Lung microvascular endothelial cell (primary cell): ENCODE results near the gene SEL1L3. TPM values are rescaled to one million over a fixed set of nuclear protein-coding genes. Genes with fewer than 3 reads are reported as not detected.
A peak's percentile ranks its signal among the peaks of the same experiment; 100 is the strongest.

Experiments used
- DNase-seq, 2 donors: peaks; one replicate each; pipeline versions ENCODE4 v3.0.0 to v3.0.0-alpha.2; 2010; ENCODE audit warnings: low read depth in 2 of 2
- total RNA-seq: library from RNA; depleted of rRNA; stranded (reverse); fragments of >200 nt; gene quantifications from 2 replicates; pipeline ENCODE4 v1.2.1, GENCODE V29; 2014

Gene SEL1L3
- total RNA-seq, 1 donor from 2014 or later: 34.9 TPM

GRCh38 chr4:25795091-25795490 lies 67.7 kb downstream of the SEL1L3 start:
- no peak for DNase-seq

DNA sequence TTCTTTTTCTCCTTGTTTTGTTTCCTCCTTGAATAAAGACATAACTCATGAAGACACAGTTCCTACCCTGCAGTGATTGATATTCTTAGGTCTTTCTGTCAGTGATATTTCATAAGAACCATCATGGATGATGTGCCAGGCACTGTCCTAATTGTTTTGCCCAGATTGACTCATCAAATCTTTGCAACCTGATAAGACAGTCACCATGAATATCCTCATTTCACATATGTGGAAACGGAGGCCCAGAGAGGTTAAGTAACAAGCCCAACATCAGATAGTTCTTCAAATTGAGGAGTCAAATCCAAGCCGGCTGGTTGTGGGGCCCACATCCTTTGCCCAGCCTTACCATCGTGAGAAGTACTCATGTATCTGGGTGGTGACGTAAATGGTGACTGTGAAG lies 69.9 kb downstream of the SEL1L3 start:
- DNase-seq: no peak

DNA sequence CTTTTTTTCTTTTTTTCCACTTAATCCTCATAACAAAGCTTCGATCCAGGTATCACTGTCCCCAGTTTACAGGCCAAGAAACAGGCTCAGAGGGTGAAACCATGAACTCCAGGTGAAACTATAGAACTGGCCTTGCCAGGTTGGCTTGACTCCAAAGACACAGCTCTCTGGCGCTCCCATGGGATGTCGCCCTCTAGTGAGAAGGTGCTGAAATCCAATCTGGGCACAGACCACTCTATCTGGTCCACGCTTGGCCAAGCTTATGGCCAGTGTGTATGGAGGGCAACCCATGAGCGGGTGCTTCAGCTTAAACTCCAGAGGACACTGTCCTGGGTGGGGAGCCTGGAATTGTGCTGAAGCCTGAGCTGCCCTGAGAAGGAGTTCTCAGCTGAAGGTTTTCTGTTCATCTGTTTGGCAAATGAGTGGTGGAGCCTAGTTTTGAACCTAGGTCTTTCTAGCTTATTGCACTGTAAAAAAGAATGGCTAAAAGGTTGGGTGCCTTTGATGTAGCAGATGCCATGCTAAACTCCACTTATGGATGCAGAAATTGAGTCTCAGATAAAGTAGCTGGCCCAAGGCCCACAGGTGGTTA lies 70.5 kb downstream of the SEL1L3 start:
- DNase-seq: peak; percentile 37 to 67

GRCh38 chr4:25790024-25790423 lies 72.8 kb downstream of the SEL1L3 start:
- no peak for DNase-seq

DNA sequence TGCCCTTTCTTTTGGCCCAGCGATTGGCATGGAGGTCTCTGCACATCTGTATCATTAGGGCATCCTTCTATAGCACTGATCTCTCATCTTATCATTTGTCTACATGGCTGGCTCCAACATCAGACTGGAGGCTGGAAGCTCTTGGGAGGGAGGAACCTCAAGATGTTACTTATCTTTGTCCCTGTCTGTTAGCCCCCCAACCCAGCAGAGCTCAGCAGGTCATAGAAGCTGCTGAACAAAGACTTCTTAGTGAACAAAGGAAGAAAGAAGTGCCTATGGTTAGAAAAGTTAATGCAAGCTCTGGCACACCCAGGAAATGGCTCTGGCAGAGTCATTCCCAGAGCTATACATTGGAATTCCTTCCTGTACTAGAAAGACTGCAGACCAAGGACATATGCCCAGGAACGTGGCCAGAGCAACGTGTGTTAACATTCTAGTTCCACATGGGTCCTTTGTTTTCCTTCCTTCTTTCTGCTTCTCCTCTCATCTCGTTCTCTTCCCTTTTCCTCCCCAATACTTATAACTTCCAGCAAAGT lies 74.0 kb downstream of the SEL1L3 start:
- DNase-seq: no peak

- no peak for DNase-seq
Observed at GRCh38 chr4:25786497-25787065, 76.2 kb downstream of the SEL1L3 start.

GRCh38 chr4:25783943-25784342 lies 78.8 kb downstream of the SEL1L3 start:
- DNase-seq: no peak

DNA sequence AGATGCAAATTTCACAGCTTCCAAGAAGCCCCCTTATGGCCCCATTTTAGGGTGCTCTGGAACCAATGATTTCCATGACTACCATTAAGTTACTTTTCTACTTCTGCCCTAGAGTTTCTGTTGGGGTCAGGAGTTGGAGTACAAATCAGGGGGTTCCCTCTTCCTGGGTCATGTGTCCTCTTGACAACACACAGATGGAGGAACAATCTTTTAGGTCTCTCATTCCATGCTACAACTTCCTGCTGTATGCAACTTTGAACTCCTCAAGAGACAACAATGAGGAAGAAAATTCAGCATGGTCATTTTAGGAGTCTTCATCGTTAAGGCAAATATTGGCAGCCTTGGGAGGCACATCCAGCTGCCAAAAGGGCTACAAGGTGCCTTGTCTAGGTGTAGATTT lies 79.7 kb downstream of the SEL1L3 start:
- DNase-seq: no peak

GRCh38 chr4:25782482-25782881 lies 80.3 kb downstream of the SEL1L3 start:
- no peak for DNase-seq

DNA sequence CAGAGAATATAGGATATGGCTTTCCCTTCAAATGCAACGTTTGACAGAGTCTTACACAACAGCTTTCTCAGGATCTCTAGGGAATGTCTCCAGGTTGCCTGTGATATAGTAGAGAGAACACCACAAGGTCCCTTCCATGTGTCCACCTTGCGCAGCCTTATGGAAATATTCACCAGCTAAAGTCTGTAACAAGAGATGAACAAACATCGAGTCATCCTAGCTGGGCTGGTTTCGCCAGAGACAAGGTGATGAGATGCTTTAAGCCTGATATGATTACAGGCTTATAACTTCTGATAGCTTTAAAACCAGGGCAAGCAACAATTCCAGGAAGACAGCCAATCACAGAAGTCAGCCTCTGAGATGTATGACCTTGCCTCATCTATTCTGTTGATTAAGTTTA lies 83.8 kb downstream of the SEL1L3 start:
- DNase-seq: no peak

DNA sequence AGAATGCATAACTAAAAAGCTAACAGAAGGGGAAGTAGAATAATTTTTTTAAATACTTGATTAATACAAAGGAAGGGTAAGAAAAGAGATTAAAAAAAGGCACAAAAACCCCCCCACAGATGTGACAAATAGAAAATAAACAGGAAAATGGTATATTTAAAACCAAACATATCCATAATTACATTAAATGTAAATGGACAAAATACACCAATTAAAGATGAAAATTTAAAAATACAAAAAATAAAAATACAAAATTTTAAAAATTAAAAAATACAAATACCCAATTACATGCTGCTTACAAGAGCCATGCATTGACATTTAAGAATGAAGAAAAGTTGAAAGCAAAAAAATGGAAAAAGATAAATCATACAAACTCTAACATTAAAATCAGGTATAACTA lies 86.0 kb downstream of the SEL1L3 start:
- no peak for DNase-seq

DNA sequence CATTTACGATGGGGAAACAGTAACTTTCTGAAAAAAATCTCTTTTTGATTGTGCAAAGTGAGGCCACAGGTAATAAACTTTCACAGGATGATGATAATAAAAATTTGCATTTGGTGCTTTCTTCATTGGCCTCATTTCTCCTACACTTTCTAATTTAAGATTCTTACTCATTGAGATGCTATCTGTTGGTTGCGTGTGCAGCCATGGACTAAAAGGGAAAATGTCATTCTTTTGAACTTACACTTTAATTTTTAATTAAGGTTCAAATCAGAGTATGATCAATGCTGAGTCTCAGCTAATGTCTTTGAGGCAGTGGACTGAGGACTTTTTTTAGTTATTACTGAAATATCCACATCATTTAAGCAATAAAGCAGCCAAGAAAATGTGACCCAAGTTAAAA lies 87.6 kb downstream of the SEL1L3 start:
- DNase-seq: no peak

DNA sequence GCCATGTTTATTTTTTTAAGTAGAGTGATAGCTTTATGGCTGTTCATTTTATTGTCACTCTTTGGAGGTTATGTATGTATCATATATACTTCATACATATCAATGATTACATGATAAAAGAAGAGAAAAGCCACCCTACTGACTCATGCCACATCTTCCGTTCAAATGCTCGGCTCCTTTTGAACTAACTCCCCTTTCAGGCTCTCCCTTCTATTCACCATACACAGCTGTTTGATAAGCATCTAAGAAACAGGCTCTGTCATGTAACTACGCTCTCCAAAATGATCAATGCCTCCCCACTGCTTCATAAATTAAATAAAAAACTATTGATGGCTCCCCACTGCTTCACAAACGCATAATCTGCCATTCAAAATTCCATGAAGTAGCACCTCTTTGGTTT lies 89.4 kb downstream of the SEL1L3 start:
- DNase-seq: no peak

DNA sequence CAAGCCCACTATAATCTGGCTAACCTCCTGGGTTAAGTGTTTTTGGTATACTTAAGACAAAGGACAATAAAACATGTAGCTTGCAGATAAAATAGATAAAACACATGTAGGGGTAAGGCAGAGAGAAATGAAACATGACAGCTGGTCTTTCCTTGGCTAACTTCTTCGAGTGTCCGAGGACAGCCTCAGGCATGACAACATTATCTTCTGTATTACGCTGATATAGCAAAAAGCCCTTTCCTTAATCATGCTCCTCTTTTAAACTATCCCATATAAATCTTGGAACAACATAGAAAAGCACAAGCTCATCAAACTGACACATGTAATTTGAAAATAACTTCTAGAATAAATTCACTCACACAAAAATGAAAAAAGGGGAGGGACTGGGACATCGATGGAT lies 91.1 kb downstream of the SEL1L3 start:
- no peak for DNase-seq

- no peak for DNase-seq
Observed at GRCh38 chr4:25770847-25771246, 91.9 kb downstream of the SEL1L3 start.

- no peak for DNase-seq
Observed at GRCh38 chr4:25769251-25769650, 93.5 kb downstream of the SEL1L3 start.

DNA sequence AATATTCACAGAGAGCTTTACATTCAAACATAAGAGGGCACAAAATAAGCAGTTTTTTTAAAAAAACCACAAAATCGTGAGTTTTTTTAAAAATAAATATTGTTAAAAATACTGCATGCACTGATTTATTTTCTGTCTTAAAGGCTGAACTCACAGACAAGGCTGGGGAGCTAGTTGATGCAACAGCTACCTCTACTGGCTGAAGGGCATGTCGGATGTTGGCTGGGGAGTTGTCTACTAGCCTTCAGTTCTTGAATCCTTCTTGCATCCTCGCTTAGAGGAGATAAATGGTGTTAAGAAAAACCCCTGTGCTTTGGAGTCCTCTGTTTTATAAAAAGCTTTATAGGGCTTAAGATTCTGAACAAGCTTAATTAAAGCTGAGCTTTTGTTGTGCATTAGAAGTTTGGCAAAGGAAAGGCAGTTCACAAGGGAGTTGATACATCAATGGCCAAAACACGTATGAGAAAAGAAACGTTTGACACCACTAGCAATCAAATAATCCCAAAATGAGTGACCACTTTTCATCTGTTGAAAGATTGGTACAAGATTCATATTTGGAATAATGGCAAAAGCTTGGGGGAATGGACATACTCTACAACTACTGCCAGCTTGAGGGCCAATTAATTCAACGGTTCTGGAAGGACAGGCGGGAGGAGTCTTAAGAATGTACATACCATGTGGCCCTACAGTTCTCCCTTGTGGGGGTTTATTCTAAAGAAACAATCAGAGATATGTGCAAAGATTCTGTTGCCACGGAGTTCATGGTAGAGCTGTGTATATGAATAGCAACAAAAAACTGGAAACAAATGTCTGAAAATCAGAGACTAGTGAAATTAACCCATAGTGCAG lies 94.7 kb downstream of the SEL1L3 start:
- DNase-seq: peak; percentile 79 to 89

- no peak for DNase-seq
Observed at GRCh38 chr4:25760518-25761157, 102.2 kb downstream of the SEL1L3 start.

GRCh38 chr4:25760048-25760447 lies 102.7 kb downstream of the SEL1L3 start:
- no peak for DNase-seq

- no peak for DNase-seq
Observed at GRCh38 chr4:25759101-25759500, 103.7 kb downstream of the SEL1L3 start.

DNA sequence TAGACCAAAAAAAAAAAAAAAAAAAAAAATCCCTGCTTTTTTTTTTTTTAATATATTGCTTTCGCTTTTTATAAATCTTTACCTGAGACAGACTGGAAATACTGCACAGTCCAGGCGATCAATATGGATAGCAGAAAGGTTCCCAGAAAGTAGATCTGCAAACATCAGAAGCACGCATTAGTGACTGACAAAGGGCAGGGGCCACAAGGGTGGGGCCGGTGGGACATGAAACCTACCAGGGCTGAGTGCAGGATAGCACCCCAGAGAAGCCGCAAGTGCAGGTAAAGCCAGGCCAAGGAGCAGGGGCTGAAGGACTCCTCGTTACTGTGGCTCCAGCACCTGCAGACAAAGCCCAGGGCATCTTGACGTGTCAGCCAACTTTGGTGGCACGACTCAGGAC lies 105.3 kb downstream of the SEL1L3 start:
- no peak for DNase-seq

DNA sequence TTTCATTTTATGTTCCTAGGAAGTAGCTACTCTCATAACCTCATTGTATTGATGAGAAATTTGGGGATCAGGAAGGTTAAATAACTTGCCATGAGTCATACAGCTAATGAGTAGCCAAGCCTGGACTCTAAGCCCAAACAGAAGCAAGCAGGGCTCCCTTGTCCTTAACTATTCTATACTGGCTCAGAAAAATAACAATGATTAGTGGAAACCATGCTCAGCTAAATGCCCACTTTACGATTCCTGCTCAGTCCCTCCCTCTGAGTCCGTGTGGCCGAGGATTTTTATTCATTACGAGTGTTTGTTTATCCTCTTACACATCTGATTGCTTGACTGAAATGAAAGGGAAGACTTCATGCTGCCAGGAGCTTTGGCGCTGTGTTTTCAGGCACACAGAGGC lies 106.3 kb downstream of the SEL1L3 start:
- DNase-seq: no peak
